GM18517 (cell line): Measurements from ENCODE around the gene NEMP1.
"Not testable (repeated sequence)": the region's sequence is repeated elsewhere in the genome, so short reads cannot be mapped to it uniquely, and the experiment has no call there.

ENCODE experiments used
- ATAC-seq: cut with Tn5 transposase; IDR thresholded peaks from one replicate; pipeline ENCODE4 v1.9.1; 2021; ENCODE audit warnings: mild to moderate bottlenecking, moderate library complexity; ENCODE audit not compliant: unreplicated experiment

The NEMP1 gene

GRCh38 chr12:57092876-57093414 lies 14.4 kb upstream of the NEMP1 start:
- ATAC-seq = no peak

GRCh38 chr12:57092529-57092862 lies 13.9 kb upstream of the NEMP1 start:
- no peak for ATAC-seq

GRCh38 chr12:57091638-57092528 lies 13.3 kb upstream of the NEMP1 start:
- no peak for ATAC-seq

GRCh38 chr12:57090924-57091637 lies 12.5 kb upstream of the NEMP1 start:
- no peak for ATAC-seq

GRCh38 chr12:57090490-57090889 lies 11.9 kb upstream of the NEMP1 start:
- ATAC-seq = no peak

- ATAC-seq = no peak
Observed at GRCh38 chr12:57089271-57090245, 11.0 kb upstream of the NEMP1 start.

- ATAC-seq = peak; percentile 43
Observed at GRCh38 chr12:57088354-57089270, 10.0 kb upstream of the NEMP1 start, which contains the start of gene NAB2. TSS of gene NAB2 (plus strand) at chr12:57089114. CDS start at chr12:57089272, 158 bp downstream.

GRCh38 chr12:57087691-57088353 lies 9.2 kb upstream of the NEMP1 start:
- peak; percentile 34 for ATAC-seq

- ATAC-seq = no peak
Observed at GRCh38 chr12:57087010-57087690, 8.6 kb upstream of the NEMP1 start.

- no peak for ATAC-seq
Observed at GRCh38 chr12:57086493-57087009, 8.0 kb upstream of the NEMP1 start.

GRCh38 chr12:57085999-57086492 lies 7.5 kb upstream of the NEMP1 start:
- ATAC-seq = no peak

- no peak for ATAC-seq
Observed at GRCh38 chr12:57080855-57081254, 2.3 kb upstream of the NEMP1 start.

GRCh38 chr12:57079821-57080220 lies 1.2 kb upstream of the NEMP1 start:
- no peak for ATAC-seq

GRCh38 chr12:57073566-57074450 lies 4.8 kb downstream of the NEMP1 start:
- not testable (repeated sequence) for ATAC-seq

- ATAC-seq = no peak
Observed at GRCh38 chr12:57072661-57073060, 5.9 kb downstream of the NEMP1 start.

GRCh38 chr12:57069523-57069922 lies 9.1 kb downstream of the NEMP1 start:
- ATAC-seq = peak; percentile 85

- ATAC-seq = no peak
Observed at GRCh38 chr12:57066245-57066644, 12.3 kb downstream of the NEMP1 start.
